HepG2 (cell line): ENCODE measurements around the gene ANKRD65. TPM values are rescaled to one million over a fixed set of nuclear protein-coding genes. Genes with fewer than 3 reads are reported as not detected.

Experiments
- BRD4 ChIP-seq: sonication (generic); formaldehyde crosslinking; IDR thresholded peaks from 2 replicates; pipeline ENCODE4 v1.4.0; 2020; ENCODE audit warnings: missing genetic modification reagents
- GTF2F1 ChIP-seq: fragments of 150-350 bp; IDR thresholded peaks from 2 replicates; pipeline ENCODE4 v1.6.1; 2014; ENCODE audit warnings: low read length
- NFE2L2 ChIP-seq: fragments of 150-350 bp; IDR thresholded peaks from 2 replicates; pipeline ENCODE4 v1.6.1; 2014; ENCODE audit warnings: low read length
- NFIC ChIP-seq: IDR thresholded peaks from 2 replicates; pipeline ENCODE4 v1.6.1; 2012; ENCODE audit warnings: mild to moderate bottlenecking, low read length, inconsistent platforms
- POGZ ChIP-seq: sonication (generic); formaldehyde crosslinking; IDR thresholded peaks from 2 replicates; pipeline ENCODE4 v1.4.0; 2020; ENCODE audit warnings: mild to moderate bottlenecking, missing genetic modification reagents
- RBM22 ChIP-seq: fragments of 200-400 bp; formaldehyde crosslinking; optimal IDR thresholded peaks from 2 replicates; pipeline ENCODE3; 2017; ENCODE audit warnings: mild to moderate bottlenecking, low read length, moderate library complexity
- TP53 ChIP-seq: sonication (generic); formaldehyde crosslinking; conservative IDR thresholded peaks from 2 replicates; pipeline ENCODE4 v1.4.0; 2020; ENCODE audit warnings: missing genetic modification reagents
- TSC22D2 ChIP-seq: sonication (generic); formaldehyde crosslinking; IDR thresholded peaks from 2 replicates; pipeline ENCODE4 v1.5.1; 2020; ENCODE audit warnings: missing genetic modification reagents, mild to moderate bottlenecking, borderline replicate concordance
- ZBTB34 ChIP-seq: sonication (generic); formaldehyde crosslinking; IDR thresholded peaks from 2 replicates; pipeline ENCODE4 v1.8.0; 2022; ENCODE audit warnings: mild to moderate bottlenecking, missing genetic modification reagents
- ZNF20 ChIP-seq: sonication (generic); formaldehyde crosslinking; IDR thresholded peaks from 2 replicates; pipeline ENCODE4 v1.4.0; 2020; ENCODE audit warnings: mild to moderate bottlenecking, moderate library complexity, missing genetic modification reagents
- ZNF615 ChIP-seq: sonication (generic); formaldehyde crosslinking; IDR thresholded peaks from 2 replicates; pipeline ENCODE4 v1.5.0; 2020; ENCODE audit warnings: mild to moderate bottlenecking, missing genetic modification reagents, borderline replicate concordance
- polyA plus RNA-seq, 8 experiments: library from polyadenylated mRNA; depleted of rRNA in 3 of 8; stranded (reverse) in 7 of 8; unstranded in 1 of 8; fragments of >200 nt; fragmentation: Illumina TruSeq in 4 of 8; extraction: Trizol in 4 of 8; gene quantifications; 2 replicates each; pipeline versions ENCODE4 v1.2.1 to v1.2.3, GENCODE V29; 2011 to 2016; ENCODE audit warnings: low read depth in 4 of 8, missing spikeins in 1 of 8, mixed read lengths in 1 of 8; ENCODE audit not compliant: insufficient read depth in 1 of 8
- total RNA-seq, 5 experiments: library from RNA; depleted of rRNA; stranded (reverse); fragments of >200 nt; fragmentation: Illumina TruSeq; extraction: Trizol; gene quantifications; 2 replicates each; pipeline ENCODE4 v1.2.3, GENCODE V29; 2016; ENCODE audit warnings: low read depth in 1 of 5
- TF ChIP-seq, protein P1 (sequence below): sonication (generic); formaldehyde crosslinking; IDR thresholded peaks from 2 replicates; pipeline ENCODE4 v1.4.0; 2020; ENCODE audit warnings: missing genetic modification reagents, low read depth, mild to moderate bottlenecking, borderline replicate concordance
- TF ChIP-seq, protein P2 (sequence below): sonication (generic); formaldehyde crosslinking; IDR thresholded peaks from 2 replicates; pipeline ENCODE4 v1.4.0; 2020; ENCODE audit warnings: missing genetic modification reagents
- TF ChIP-seq, protein P3 (sequence below): sonication (generic); formaldehyde crosslinking; conservative IDR thresholded peaks from 2 replicates; pipeline ENCODE4 v1.4.0; 2020; ENCODE audit warnings: missing genetic modification reagents
- TF ChIP-seq, protein P4 (sequence below): sonication (generic); formaldehyde crosslinking; IDR thresholded peaks from 2 replicates; pipeline ENCODE4 v1.8.1; 2023; ENCODE audit warnings: missing genetic modification reagents, inconsistent platforms, borderline replicate concordance
- TF ChIP-seq, protein P5 (sequence below): sonication (generic); formaldehyde crosslinking; IDR thresholded peaks from 2 replicates; pipeline ENCODE4 v1.8.0; 2022; ENCODE audit warnings: missing genetic modification reagents, mild to moderate bottlenecking, moderate library complexity, borderline replicate concordance

ANKRD65 gene
- total and polyA plus RNA-seq, 2 of the 13 experiments (the other 11 are each of a cell fraction or from before 2014, with no cell fraction given), result 12.1 to 30.1 TPM

DNA sequence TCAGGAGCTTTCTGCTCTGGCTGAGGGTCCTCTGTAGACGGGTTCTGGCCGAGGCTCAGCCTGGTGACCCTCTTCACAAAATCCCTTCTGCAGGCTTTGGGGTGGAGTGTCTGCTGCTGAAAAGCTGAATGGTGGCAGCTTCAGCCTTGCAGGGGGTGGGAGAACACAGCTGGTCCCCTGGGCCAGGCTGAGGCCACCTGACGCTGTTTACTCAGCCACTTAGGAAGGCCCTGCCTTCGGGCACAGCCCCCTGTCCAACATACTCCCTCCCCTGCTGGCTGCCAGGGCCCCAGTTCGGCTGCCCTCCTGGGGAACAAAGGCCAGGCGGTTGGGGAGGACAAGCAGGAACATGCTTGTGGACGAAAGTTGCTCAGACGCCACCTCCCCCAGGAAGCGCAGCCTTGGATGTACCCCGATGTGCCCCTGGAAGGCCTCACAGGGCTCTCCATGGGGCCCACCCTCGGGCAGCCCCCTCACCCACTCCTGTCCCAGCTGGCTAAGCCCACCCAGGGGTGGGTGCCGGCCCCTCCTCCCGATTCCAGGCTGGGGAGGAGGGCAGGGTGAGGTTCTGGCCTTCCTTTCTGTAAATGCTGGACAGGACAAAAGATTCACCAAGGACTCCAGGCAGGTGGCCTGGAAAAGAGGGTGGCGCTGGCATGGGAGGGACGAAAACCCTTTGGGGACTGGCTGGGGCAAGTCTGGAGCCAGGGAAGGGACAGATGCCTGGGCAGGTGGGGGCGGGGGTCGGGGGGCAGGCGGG lies at the start of gene ANKRD65 (continued):
- TF ChIP-seq POGZ (CRISPR knock-in tag) (no peak), NFIC (no peak), RBM22 (no peak), ZNF20 (no peak), NFE2L2 (no peak), ZNF615 (CRISPR knock-in tag) (0 out of 2 replicates have a peak, but pooled peaks have one; percentile 73), BRD4 (no peak; the same call in 1 of the 2 replicates), GTF2F1 (no peak), ZBTB34 (CRISPR knock-in tag) (peak; percentile 53; the same call in 1 of the 2 replicates), TP53 (CRISPR knock-in tag) (peak; percentile 82), TSC22D2 (peak; percentile 61; the same call in 1 of the 2 replicates)
- TF ChIP-seq, protein P1, sequence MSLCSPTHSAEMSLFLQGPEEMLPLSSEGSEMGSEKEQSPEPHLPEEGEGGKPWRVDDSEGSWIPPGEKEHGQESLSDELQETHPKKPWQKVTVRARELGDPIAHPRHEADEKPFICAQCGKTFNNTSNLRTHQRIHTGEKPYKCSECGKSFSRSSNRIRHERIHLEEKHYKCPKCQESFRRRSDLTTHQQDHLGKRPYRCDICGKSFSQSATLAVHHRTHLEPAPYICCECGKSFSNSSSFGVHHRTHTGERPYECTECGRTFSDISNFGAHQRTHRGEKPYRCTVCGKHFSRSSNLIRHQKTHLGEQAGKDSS (CRISPR knock-in tag), result peak; percentile 58; the same call in 1 of the 2 replicates
- TF ChIP-seq, protein P2, sequence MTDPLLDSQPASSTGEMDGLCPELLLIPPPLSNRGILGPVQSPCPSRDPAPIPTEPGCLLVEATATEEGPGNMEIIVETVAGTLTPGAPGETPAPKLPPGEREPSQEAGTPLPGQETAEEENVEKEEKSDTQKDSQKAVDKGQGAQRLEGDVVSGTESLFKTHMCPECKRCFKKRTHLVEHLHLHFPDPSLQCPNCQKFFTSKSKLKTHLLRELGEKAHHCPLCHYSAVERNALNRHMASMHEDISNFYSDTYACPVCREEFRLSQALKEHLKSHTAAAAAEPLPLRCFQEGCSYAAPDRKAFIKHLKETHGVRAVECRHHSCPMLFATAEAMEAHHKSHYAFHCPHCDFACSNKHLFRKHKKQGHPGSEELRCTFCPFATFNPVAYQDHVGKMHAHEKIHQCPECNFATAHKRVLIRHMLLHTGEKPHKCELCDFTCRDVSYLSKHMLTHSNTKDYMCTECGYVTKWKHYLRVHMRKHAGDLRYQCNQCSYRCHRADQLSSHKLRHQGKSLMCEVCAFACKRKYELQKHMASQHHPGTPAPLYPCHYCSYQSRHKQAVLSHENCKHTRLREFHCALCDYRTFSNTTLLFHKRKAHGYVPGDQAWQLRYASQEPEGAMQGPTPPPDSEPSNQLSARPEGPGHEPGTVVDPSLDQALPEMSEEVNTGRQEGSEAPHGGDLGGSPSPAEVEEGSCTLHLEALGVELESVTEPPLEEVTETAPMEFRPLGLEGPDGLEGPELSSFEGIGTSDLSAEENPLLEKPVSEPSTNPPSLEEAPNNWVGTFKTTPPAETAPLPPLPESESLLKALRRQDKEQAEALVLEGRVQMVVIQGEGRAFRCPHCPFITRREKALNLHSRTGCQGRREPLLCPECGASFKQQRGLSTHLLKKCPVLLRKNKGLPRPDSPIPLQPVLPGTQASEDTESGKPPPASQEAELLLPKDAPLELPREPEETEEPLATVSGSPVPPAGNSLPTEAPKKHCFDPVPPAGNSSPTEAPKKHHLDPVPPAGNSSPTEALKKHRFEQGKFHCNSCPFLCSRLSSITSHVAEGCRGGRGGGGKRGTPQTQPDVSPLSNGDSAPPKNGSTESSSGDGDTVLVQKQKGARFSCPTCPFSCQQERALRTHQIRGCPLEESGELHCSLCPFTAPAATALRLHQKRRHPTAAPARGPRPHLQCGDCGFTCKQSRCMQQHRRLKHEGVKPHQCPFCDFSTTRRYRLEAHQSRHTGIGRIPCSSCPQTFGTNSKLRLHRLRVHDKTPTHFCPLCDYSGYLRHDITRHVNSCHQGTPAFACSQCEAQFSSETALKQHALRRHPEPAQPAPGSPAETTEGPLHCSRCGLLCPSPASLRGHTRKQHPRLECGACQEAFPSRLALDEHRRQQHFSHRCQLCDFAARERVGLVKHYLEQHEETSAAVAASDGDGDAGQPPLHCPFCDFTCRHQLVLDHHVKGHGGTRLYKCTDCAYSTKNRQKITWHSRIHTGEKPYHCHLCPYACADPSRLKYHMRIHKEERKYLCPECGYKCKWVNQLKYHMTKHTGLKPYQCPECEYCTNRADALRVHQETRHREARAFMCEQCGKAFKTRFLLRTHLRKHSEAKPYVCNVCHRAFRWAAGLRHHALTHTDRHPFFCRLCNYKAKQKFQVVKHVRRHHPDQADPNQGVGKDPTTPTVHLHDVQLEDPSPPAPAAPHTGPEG, result no peak
- TF ChIP-seq, protein P3, sequence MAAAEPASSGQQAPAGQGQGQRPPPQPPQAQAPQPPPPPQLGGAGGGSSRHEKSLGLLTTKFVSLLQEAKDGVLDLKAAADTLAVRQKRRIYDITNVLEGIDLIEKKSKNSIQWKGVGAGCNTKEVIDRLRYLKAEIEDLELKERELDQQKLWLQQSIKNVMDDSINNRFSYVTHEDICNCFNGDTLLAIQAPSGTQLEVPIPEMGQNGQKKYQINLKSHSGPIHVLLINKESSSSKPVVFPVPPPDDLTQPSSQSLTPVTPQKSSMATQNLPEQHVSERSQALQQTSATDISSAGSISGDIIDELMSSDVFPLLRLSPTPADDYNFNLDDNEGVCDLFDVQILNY (CRISPR knock-in tag), result no peak
- TF ChIP-seq, protein P4, sequence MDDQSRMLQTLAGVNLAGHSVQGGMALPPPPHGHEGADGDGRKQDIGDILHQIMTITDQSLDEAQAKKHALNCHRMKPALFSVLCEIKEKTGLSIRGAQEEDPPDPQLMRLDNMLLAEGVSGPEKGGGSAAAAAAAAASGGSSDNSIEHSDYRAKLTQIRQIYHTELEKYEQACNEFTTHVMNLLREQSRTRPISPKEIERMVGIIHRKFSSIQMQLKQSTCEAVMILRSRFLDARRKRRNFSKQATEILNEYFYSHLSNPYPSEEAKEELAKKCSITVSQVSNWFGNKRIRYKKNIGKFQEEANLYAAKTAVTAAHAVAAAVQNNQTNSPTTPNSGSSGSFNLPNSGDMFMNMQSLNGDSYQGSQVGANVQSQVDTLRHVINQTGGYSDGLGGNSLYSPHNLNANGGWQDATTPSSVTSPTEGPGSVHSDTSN (CRISPR knock-in tag), result no peak
- TF ChIP-seq, protein P5, sequence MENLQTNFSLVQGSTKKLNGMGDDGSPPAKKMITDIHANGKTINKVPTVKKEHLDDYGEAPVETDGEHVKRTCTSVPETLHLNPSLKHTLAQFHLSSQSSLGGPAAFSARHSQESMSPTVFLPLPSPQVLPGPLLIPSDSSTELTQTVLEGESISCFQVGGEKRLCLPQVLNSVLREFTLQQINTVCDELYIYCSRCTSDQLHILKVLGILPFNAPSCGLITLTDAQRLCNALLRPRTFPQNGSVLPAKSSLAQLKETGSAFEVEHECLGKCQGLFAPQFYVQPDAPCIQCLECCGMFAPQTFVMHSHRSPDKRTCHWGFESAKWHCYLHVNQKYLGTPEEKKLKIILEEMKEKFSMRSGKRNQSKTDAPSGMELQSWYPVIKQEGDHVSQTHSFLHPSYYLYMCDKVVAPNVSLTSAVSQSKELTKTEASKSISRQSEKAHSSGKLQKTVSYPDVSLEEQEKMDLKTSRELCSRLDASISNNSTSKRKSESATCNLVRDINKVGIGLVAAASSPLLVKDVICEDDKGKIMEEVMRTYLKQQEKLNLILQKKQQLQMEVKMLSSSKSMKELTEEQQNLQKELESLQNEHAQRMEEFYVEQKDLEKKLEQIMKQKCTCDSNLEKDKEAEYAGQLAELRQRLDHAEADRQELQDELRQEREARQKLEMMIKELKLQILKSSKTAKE (CRISPR knock-in tag), result no peak; the same call in 1 of the 2 replicates
